ENCODE data around the gene CC2D2A.

GRCh38 chr4:15556511-15557092 is 86.9 kb downstream of the CC2D2A start:
- TF ChIP-seq CTCF (IDR thresholded peaks at IDR 0.05) (no peak), POLR2A (IDR thresholded peaks at IDR 0.05) (no peak)
